Stimulated activated CD8-positive, alpha-beta memory T cell treated with anti-CD3 and anti-CD28 coated beads, Interleukin-12 subunit alpha, Interleukin-12 subunit beta, amount 100 ng/mL, for 1 hour (primary cell): ENCODE results near the gene EMCN.
"Not testable (repeated sequence)": the region's sequence is repeated elsewhere in the genome, so short reads cannot be mapped to it uniquely, and the experiment has no call there.

Experiments used
- DNase-seq: peaks from one replicate; pipeline ENCODE4 v3.0.0-alpha.2; 2020; ENCODE audit warnings: low read depth

Gene EMCN

GRCh38 chr4:100379583-100380105 lies 138.2 kb downstream of the EMCN start:
- no peak for DNase-seq

GRCh38 chr4:100372432-100372831 lies 145.4 kb downstream of the EMCN start:
- no peak for DNase-seq

GRCh38 chr4:100369871-100370270 lies 148.0 kb downstream of the EMCN start:
- DNase-seq = no peak

- DNase-seq = no peak
Observed at GRCh38 chr4:100367451-100367850, 150.4 kb downstream of the EMCN start.

- no peak for DNase-seq
Observed at GRCh38 chr4:100366213-100366612, 151.6 kb downstream of the EMCN start.

- no peak for DNase-seq
Observed at GRCh38 chr4:100362366-100362765, 155.5 kb downstream of the EMCN start.

- no peak for DNase-seq
Observed at GRCh38 chr4:100361336-100361735, 156.5 kb downstream of the EMCN start.

- DNase-seq = no peak
Observed at GRCh38 chr4:100360211-100360610, 157.6 kb downstream of the EMCN start.

GRCh38 chr4:100359441-100359840 lies 158.4 kb downstream of the EMCN start:
- no peak for DNase-seq

GRCh38 chr4:100357542-100357941 lies 160.3 kb downstream of the EMCN start:
- no peak for DNase-seq

GRCh38 chr4:100356172-100356571 lies 161.7 kb downstream of the EMCN start:
- DNase-seq = no peak

- not testable (repeated sequence) for DNase-seq
Observed at GRCh38 chr4:100352352-100352751, 165.5 kb downstream of the EMCN start.

GRCh38 chr4:100348473-100348872 lies 169.3 kb downstream of the EMCN start:
- DNase-seq = no peak

GRCh38 chr4:100347241-100347640 lies 170.6 kb downstream of the EMCN start:
- no peak for DNase-seq

GRCh38 chr4:100345585-100345984 lies 172.2 kb downstream of the EMCN start:
- no peak for DNase-seq
